ENCODE results near the gene WRAP53.

WRAP53 gene

DNA sequence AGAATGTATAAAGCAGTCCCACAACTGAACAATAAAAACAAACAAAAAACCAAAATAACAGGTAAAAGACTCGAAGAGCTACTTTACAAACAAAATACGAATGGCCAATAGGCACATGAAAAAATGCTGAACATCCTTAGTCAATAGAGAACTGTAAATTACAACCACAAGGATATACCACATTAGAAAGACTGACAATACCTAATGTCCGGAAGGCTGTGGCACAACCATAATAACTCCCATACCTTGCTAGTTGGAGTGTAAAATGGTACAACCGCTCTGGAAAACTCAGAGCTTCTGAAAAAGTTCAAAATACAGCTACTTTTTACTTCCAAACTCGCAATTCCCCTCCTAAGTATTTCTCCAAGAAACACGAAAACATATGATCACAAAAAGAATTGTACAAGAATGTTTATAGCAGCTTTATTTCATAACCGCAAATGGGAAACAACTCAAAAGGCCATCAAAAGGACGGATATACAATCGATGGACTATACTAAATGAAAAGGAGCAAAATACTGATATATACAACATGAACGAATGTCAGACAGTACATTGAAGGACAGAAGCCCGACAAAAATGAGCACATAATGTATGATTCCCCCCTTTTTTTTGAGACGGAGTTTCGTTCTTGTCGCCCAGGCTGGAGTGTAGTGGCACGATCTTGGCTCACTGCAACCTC, 3.3 kb upstream of the WRAP53 start:
- DNase-seq, result no peak

DNA sequence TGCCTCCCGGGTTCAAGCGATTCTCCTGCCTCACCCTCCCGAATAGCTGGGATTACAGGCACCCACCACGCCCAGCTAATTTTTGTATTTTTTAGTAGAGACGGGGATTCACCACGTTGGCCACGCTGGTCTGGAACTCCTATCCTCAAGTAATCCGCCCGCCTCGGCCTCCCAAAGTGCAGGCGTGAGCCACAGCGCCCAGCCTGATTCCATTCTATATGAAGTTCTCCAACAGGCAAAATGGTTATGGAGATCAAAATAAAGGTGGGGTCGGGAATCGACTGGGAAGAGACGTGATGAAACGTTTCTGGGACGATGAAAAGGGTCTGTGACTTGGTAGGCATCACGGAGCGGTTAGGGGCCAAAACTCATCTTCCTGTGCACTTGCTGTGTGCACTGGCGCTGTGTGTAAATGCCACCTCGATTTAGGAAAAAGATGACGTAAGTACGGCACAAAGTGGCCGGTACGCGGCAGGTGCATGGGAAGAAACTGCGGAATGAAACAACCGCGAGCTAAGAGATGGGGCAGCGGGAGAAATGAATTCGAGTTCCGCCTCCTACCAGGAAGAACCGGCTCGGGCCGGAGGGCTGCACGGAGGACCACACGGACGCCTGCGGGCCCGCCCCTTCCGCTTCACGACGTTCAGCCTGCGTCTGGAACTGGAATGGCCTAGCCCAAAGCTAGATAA, 2.6 kb upstream of the WRAP53 start:
- DNase-seq, result peak; percentile 66

DNA sequence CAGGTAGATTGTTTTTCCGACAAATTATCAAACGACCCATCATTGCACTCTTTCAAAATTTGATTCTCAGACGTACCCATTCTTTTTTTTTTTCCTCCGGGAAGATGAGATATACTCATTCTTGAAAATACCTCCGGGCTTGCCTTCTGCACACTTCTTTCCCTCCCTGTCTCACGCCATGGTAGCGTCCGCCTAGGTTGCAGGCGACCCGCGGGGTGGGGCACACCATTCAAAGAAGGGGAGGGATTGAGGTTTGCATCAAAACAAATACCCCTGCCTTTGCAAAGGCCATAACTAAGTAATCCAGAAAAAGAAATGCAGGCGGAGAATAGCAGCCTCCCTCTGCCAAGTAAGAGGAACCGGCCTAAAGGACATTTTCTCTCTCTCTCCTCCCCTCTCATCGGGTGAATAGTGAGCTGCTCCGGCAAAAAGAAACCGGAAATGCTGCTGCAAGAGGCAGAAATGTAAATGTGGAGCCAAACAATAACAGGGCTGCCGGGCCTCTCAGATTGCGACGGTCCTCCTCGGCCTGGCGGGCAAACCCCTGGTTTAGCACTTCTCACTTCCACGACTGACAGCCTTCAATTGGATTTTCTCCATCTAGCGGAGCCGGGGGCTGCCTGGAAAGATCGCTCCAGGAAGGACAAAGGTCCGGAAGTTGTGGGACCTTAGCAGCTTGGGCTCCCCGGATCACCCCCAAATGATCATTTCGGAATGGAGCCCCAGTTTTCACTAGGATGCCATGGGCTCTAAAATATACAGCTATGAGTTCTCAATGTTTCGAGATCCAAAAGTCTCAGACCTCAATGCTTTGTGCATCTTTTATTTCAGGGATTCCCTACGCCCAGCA, 1.8 kb upstream of the WRAP53 start:
- DNase-seq, result peak; percentile 66

- DNase-seq, result peak; percentile 34
These were observed 987 bp upstream of the WRAP53 start, which contains the start of gene TP53 for GRCh38 chr17:7687072-7687907. Gene TP53, minus strand, starts transcription at chr17:7687490. Its CDS starts 10,896 bp downstream, at chr17:7676594.

DNA sequence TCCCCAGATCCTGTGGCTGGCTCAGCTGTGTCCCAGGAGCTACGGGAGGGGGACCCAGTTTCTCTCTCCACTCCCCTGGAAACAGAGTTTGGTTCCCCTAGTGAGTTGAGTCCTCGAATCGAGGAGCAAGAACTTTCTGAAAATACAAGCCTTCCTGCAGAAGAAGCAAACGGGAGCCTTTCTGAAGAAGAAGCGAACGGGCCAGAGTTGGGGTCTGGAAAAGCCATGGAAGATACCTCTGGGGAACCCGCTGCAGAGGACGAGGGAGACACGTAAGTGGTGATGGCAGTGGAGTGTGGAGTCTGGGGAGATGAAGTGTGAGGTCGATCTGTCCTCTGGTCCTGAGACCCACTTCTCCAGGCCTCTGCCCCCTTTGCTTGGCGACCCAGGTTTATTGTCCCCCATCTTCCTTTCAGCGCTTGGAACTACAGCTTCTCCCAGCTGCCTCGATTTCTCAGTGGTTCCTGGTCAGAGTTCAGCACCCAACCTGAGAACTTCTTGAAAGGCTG, 585 bp downstream of the WRAP53 start:
- DNase-seq, result no peak

DNA sequence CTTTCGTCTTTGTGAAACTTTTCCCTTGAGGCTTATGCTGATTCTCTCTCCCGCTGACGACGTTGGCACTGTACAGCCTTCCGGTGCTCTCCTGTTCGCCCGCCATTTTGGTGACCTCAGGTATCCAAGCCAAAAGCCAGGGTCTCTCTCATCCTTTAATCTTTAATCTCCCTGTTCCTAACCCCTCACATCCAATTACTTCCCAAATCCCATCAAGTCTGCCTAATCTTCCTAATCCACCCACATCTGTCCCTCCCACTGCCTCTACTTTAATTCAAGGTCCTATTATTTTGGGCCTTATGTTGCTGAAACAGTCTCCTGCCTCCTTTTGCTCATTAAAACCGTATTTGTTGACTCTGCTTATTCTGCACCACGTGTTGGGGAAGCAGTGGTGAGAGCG, 7.3 kb downstream of the WRAP53 start:
- DNase-seq, result no peak

GRCh38 chr17:7697828-7698588, 9.7 kb downstream of the WRAP53 start:
- no peak for DNase-seq

DNA sequence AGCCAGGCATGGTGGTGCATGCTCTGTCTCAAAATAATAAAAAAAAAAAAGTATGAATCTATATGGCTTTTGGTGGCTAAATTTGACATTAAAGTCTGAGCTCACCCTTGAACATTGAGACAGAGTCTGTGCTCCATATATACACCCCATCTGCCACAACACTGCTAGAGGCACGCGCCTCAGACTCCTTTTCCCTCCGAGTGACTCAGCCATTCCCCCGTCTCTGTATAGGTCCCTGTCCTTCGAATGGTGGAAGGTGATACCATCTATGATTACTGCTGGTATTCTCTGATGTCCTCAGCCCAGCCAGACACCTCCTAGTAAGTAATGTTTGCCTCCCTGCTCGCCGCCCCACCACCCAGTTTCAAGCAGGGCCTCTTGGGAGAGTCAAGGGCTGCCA, 12.2 kb downstream of the WRAP53 start:
- no peak for DNase-seq

GRCh38 chr17:7701681-7702080, 13.4 kb downstream of the WRAP53 start:
- DNase-seq, result no peak

GRCh38 chr17:7702776-7703175, 14.5 kb downstream of the WRAP53 start:
- no peak for DNase-seq

DNA sequence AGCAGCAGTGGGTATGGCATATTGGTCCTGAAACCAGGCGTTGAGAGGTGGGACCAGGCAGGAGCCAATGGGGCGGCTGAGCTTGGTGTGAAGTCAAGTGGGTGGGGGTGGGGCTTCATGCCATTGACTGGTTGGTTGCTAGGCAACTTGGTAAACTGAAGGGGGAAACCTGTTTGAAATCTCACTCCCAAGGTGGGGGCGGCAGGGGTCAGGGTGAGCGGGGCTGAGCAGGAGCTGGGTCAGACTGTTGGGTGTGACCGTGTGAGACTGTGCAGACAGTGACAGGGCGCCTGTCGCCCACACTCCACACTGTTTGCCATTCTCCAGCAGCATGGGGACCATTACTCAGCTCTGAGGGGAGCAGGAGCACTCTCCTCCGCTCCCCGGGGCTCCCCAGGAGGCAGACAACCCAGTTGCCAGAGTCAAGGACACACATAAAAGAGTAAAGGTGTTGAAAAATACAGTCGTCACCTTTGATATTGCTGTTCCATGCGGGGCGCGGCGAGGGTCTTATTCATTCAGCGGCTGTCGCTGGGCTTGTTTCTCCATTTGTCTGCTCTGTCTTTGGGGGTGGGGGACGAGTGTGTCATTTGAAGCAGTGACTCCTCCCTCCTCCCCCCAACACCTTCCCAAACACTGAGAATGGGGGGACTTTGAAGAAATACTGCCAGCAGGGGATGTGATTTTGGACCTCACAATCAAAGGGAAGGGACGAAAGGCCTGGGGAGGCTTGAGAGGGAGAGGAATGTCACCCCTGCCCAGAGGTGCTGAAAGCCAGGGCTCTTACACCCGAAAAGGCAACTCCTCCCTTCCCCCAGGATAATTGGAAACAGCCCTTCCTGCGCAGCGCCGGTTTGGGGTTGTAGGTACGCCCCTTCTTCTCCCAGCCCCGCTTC, 15.6 kb downstream of the WRAP53 start:
- no peak for DNase-seq

- DNase-seq, result no peak
These were observed 16.5 kb downstream of the WRAP53 start, which contains the start of gene EFNB3 for GRCh38 chr17:7704601-7705268. Gene EFNB3, plus strand, starts transcription at chr17:7705202. Its CDS starts 397 bp downstream, at chr17:7705599.

GRCh38 chr17:7705269-7706255, 17.3 kb downstream of the WRAP53 start:
- DNase-seq, result no peak

- no peak for DNase-seq
These were observed 18.5 kb downstream of the WRAP53 start for GRCh38 chr17:7706631-7707354.

DNA sequence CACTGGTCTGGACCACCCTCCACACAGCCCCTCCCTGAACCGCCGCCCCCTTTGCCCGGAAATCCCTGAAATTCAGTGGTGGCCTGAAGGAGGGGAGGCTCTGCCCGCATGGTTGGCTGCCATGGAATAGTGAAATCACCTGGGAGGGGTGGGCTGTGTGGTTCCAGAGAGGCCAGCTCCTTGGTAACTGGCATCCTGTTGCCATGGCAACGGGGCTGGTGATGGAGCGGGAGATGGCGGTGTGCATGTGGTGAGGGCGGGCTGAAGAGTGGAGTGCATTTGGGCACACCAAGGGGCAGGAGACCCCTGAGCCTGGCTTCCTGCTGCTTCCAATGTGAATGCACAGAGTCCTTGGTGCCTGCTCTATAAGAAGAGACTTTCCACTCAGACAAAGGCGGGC, 19.2 kb downstream of the WRAP53 start:
- no peak for DNase-seq

DNA sequence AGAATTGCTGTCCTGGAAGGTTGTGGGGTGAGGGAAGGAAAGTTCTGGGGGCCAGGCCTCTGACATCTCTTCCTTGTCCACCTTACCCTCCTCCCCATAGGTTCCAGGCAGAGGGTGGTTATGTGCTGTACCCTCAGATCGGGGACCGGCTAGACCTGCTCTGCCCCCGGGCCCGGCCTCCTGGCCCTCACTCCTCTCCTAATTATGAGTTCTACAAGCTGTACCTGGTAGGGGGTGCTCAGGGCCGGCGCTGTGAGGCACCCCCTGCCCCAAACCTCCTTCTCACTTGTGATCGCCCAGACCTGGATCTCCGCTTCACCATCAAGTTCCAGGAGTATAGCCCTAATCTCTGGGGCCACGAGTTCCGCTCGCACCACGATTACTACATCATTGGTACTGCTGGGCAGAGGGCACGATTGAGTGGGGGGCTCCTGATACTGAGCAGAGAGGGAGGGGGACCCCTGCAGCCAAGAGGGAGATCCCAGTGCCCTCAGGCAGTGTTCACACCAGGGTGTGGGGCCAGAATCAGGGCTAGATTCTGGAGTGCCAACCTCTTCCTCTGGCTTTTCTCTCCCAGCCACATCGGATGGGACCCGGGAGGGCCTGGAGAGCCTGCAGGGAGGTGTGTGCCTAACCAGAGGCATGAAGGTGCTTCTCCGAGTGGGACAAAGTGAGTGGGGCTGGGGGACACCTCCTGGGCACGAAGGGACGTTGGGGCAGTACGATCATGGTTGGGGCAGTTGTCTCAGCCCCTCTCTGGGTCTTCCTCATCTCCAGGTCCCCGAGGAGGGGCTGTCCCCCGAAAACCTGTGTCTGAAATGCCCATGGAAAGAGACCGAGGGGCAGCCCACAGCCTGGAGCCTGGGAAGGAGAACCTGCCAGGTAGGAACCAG, 19.8 kb downstream of the WRAP53 start:
- no peak for DNase-seq

DNA sequence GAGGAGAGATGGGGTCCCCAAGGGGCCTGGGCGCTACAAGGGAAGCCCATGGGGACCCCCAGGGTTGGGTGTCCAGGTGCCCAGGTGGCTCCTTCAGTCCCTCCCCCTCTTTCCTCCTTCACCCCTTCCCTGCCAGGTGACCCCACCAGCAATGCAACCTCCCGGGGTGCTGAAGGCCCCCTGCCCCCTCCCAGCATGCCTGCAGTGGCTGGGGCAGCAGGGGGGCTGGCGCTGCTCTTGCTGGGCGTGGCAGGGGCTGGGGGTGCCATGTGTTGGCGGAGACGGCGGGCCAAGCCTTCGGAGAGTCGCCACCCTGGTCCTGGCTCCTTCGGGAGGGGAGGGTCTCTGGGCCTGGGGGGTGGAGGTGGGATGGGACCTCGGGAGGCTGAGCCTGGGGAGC, 20.8 kb downstream of the WRAP53 start:
- DNase-seq, result no peak

Data from GOT3 (cell line).